Tibial nerve (tissue), 3 donors: ENCODE results near the gene AP5Z1.

Experiments used
- CTCF ChIP-seq, 5 experiments: fragments of 200-600 bp in 3 of 5; fragments of 450-650 bp in 2 of 5; sonication (generic) in 3 of 5; IDR thresholded peaks; one replicate each; pipeline ENCODE4 v1.5.1; 2016 to 2019; ENCODE audit warnings: antibody characterized with exemption in 5 of 5, mild to moderate bottlenecking in 3 of 5, moderate library complexity in 2 of 5
- POLR2A ChIP-seq, 2 donors: fragments of 450-650 bp; IDR thresholded peaks; one replicate each; pipeline ENCODE4 v1.6.1; 2017; ENCODE audit warnings: antibody characterized with exemption in 2 of 2, mild to moderate bottlenecking in 2 of 2, moderate library complexity in 2 of 2

- TF ChIP-seq CTCF (IDR thresholded peaks at IDR 0.05) (no peak), POLR2A (IDR thresholded peaks at IDR 0.05) (no peak)
These were observed 61.8 kb downstream of the AP5Z1 start for GRCh38 chr7:4837041-4837802.
